ENCODE results near the gene ZNF581.

The ZNF581 gene

DNA sequence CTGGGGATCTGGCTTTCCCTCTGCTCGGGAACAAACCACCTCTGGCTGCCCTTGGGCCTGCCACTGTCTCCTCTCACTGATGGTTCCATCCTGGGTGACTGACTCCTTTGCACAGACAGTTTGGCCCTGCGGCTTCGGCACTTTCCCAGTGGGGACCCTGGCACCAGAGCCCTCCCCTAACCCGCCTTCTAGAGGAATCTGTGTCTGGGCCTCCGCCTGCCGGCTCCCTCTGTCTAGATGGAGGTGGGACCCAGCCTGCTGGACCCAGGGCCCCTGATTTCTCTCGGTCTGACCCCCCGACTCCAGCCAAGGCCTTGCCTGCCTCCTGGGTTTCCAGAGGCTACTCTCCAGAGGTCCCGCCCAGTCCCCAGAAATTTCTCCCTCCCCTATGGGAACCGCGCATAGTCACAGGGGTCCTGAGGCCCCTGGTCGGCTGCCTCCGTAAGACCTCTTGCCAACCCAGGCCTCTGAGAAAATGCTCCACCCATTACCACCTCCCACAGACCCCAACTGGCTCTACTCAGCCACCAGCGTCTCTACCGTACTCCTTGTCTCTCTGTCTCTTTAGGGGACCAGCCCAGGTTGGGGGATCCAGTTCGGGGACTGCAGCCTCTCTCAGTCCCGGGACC, 7.3 kb downstream of the ZNF581 start:
- DNase-seq: no peak

DNA sequence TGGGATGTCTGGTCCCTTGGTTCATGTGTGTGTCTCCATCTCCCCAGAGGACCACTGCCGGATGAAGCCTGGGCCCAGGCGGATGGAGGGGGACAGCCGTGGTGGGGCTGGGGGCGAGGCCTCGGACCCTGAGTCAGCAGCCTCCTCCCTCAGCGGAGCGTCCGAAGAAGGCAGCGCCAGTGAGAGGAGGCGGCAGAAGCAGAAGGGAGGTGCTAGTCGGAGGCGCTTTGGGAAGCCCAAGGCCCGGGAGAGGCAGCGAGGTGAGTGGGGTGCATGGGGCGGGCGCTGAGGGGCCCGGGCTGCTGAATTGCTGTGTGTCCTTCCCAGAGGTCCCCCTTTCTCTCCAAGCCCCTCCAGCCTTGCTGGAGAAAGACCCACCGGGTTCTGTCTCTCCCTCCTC, 7.8 kb downstream of the ZNF581 start:
- no peak for DNase-seq

DNA sequence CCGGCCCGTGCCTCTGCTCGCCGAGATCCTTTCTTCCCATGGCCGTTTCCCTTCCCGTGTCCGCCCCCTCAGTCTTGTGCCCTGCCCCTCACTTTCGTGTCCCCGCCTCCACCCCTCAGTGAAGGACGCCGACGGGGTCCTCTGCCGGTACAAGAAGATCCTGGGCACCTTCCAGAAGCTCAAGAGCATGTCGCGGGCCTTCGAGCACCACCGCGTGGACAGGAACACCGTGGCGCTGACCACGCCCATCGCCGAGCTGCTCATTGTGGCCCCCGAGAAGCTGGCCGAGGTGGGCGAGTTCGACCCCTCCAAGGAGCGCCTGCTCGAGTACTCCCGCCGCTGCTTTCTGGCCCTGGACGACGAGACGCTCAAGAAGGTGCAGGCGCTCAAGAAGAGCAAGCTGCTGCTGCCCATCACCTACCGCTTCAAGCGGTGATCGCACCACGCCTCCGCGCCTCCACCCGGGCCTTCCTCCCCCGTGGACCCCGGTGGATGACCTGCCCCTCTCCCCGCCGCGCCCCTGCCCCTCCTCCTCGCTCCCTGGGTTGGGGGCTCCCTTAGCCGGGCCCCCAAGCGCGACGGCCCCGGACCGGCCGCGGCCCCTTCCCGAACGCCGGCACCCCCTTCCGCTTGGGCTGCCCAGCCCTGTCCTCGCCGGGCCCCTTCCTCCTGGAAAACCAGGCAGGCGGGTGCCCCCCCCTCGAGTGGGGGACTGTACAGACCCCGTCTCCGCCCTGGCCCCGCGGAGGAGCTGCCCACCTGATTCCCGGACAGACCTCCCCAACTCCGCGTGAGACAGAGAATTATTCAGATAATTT, 9.1 kb downstream of the ZNF581 start:
- no peak for DNase-seq

DNA sequence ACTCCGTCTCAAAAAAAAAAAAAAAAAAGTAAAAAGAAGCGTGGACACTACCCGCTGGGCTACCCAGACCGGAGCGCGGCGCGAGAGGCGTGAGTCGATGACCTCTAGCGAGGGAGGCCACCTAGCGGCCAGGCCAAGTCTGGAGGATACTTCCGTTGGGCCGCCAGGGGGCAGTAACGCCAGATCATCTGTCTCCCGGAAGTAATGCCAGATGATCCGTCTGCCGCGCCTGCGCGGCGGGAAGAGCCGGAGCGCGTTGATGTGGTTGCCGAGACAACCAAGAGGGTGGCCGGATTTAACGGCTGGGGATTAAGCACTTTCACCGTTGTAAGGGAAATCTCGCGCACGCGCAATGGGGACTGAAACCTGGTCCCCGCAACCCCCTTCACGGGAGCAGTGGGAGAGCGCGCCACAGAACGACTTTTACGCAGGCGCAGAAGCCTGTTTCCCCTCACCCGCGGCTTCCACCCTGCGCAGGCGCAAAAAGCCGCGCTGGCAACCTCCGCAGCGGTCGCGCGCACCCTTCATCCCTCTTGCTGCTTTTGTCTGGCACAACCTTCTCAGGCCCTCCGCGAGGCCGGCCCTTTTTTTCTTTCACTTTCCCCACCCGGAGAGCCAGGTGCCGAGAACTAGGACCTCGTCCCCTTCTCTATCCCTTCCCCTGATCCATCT, 10.3 kb downstream of the ZNF581 start:
- peak; percentile 98 for DNase-seq

DNA sequence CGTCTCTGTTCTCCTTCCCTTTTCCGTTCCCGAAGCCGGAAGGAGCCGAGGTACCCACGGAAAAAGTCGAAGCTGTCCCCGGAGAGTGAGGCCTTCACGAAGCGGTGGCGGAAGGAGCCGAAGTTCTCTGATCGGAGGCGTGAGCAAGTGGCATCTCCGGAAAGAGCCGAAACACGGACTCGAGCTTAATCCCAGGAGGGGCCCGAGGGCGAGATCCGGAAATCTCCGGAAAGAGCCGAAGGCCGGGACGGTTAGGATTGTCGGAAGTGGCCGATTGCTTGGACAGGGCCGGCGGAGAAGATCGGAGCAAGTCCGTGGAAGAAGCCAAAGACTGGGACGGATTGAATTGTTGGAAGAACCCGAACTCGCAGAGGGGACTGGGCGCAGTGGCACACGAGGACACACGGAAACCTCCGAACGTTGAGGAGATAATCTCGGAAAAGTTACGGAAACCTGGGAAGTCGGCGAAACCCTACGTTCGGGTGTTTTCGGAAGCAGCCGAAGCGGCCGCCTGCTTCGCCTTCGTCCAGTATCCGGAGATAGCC, 10.9 kb downstream of the ZNF581 start:
- peak; percentile 100 for DNase-seq

- DNase-seq: peak; percentile 86
Observed at GRCh38 chr19:55654868-55655647, 11.6 kb downstream of the ZNF581 start, which contains the start of gene U2AF2. Gene U2AF2 (plus strand): TSS chr19:55655035. CDS start chr19:55655105, 70 bp downstream.

DNA sequence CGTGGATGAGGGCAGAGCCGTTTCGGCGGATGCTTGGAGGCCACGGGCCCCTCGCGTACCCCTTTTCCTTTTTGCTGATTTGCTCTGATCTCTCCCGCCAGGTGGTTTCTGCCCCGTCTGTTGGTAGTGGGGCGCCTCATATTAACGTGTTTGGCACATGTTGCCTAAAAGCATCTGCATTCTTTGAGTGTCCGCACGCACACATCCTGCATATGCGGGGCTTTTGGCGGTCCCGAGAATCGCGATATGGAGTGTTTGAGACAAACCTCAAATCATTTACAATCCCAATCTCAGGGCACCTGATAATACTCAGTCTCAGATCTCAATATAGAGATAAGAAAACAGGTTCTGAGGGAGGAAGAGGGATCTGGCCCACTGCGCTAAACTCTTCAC, 12.2 kb downstream of the ZNF581 start:
- no peak for DNase-seq

DNA sequence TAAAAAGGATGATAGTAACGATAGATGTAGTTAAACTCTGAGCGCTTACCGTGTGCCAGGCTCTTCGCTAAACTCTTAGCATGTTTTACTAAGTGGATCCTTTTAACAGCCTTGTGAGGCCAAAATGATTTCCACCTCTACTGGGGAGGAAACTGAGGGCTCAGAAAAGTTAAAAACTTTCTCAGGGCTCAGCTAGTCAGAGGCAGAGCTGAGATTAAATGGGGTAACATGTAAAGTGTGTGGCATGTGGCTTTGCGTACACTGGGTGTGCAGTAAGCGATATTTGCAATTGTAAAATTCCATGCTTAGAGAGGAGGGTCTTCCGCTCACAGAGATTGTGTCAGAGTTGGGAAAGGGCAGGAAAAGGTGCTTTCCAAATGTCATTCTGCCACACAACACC, 13.1 kb downstream of the ZNF581 start:
- DNase-seq: no peak

DNA sequence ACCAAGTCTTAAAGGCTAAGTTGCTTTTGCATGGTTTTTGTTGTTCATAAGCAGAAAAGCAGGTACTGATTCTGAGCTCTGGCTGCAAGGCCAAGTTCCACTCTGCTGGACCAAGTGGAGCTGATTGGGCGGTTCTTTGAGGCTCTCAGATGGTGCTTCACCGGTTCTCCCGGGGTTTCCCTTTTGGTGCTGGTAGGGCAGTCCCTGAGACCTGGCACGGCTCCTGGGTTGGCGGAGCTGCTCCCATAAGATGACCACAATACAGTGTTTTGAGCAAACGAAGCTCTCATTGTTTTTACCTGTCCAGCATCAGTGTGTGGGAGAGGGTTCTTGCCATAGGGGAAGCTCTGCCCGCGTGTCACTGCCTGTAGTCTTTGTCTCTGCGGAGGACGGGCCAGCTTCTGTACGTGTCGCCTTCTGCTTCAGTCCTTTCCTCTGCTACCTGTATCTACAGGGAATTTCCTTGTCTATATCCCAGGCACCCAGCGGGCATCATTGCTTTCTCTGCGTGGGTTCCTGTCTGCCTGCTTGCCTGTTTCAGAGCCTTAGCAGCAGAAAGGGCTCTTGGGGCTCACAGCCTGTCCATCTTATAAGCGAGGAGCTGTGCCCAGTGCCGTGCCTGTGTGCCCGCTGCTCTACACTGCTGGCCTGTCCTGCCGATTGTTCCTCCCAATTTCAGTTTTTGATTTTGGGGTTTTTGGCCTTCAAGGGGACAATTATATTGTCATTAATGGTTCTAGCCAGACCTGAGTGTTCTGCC, 13.7 kb downstream of the ZNF581 start:
- DNase-seq: no peak

DNA sequence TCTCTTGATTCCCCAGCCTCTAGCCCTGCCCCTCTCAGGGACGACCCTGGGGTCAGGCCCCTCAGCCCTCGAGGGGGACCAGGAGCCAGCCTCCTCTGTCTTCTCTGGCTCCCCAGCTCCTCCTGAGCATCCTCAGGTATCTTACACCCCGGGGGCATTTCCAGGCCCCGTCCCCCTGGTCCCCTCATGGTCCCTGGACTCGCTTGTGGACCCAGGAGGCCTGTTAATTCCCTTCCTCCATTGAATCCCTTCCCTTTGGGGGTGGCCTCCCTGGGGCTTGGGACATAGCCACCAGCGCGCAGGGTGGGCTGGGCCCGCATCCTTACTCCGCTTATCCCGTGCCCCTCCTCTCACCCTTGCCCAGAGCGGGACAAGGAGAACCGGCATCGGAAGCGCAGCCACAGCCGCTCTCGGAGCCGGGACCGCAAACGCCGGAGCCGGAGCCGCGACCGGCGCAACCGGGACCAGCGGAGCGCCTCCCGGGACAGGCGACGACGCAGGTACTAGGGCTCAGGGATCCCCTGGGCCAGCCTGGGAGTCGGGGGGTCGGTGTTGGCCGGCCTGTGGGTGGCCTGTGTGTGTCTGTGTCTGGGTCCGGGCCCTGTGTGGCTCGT, 15.5 kb downstream of the ZNF581 start:
- DNase-seq: no peak

DNA sequence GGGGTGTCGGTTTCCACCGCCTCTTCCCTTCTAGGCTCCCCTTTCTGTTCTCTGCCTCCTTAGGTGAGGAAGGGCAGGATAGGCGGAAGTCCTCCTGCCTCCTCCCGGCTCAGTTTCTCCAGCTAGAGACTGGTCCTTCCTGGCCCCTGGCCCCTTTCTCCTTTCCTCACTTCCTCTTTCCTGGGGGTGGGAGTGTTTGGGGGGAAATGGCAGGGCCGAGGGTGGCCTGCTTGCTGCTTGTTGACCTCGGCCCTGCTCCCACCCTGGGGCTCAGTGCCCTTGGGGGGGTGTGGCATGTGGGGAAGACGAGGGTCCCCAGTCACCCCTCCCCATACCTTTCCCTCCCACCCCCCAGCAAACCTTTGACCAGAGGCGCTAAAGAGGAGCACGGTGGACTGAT, 16.4 kb downstream of the ZNF581 start:
- DNase-seq: no peak

GRCh38 chr19:55660404-55660803, 17.0 kb downstream of the ZNF581 start:
- DNase-seq: no peak

- DNase-seq: no peak
Observed at GRCh38 chr19:55660991-55661390, 17.5 kb downstream of the ZNF581 start.

GRCh38 chr19:55661826-55662225, 18.4 kb downstream of the ZNF581 start:
- DNase-seq: no peak

DNA sequence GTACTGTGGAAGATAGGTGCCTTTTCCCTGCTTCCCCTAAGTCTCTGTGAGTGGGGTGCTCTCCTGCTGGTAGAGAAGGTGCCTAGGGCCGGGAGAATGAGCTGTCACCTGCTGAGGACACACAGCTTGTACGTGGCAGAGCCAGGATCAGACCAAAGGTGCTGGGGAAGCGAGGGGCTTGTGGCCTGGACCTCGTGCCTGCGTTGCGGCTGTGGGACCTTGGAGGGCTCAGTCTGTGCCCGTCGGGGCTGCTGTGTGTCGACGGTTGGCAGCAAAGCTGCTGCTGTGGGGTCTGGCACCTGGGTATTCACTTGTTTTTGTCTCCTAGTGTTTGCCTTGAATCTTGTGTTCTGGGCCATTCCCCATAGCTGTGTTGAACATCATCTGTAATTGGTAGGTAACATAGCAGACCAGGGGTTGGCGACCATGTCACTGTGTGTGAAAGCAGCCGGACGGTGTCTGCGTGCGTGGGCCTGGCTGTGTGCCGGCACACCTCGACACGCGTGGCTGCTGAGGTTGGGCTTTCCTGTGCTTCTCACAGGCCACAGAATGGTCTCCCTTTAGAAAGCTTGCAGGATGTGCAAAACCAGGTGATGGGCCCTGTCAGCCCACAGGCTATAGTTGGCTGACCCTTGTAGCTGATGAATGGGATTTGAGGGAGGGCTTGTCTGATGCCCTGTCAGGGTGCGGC, 20.5 kb downstream of the ZNF581 start:
- no peak for DNase-seq

GRCh38 chr19:55666343-55667005, 23.0 kb downstream of the ZNF581 start:
- no peak for DNase-seq

DNA sequence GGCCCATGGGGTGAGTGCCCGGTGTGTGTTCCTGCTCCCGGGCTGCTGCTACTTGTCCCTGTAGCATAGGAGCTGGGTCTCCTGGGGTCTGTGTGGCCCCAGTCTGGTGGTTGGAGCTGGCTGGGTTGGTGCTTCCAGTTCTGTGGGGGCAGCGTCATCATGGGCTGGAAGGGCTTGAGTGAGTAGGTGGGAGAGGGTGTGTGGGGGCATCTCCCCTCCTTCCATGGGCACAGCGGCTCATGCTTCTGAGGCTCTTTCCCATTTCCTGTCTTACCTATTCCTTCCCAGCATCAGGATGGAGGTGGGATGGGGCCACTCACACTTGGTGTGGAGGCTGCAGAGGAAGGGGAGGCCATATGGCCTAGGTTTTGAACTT, 23.5 kb downstream of the ZNF581 start:
- no peak for DNase-seq

DNA sequence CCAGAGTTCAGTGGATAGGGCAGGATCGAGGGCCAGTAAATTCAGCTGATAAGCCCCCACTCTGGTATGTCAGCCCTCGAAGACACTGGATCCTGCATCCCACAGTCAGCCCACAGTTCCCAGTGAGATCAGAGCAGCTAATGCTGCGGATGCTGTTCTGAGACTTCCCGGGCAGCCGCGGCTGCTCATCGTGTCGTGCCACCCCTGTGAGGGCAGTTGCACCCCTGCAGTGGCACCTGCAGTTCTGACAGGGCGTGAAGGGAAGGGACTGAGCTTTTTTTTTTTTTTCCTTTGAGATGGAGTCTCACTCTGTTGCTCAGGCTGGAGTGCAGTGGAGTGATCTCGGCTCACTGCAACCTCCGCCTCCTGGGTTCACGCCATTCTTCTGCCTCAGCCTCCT, 24.1 kb downstream of the ZNF581 start:
- no peak for DNase-seq

DNA sequence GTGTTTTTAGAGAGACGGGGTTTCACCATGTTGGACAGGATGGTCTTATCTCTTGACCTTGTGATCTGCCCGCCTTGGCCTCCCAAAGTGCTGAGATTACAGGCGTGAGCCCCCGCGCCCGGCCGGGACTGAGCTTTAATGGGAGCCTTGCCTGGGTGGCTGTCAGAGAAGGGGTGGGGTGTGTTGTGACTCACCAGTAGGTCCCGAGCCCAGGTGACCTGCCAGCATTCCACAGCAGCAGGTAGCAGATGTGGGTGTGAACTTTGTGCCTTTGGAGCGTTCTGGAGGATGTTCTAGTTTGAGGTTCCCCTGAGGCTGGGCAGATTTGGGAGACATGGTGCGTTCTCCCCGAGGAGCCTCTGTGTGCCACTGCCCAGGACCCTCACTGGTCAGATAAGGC, 24.5 kb downstream of the ZNF581 start:
- no peak for DNase-seq

DNA sequence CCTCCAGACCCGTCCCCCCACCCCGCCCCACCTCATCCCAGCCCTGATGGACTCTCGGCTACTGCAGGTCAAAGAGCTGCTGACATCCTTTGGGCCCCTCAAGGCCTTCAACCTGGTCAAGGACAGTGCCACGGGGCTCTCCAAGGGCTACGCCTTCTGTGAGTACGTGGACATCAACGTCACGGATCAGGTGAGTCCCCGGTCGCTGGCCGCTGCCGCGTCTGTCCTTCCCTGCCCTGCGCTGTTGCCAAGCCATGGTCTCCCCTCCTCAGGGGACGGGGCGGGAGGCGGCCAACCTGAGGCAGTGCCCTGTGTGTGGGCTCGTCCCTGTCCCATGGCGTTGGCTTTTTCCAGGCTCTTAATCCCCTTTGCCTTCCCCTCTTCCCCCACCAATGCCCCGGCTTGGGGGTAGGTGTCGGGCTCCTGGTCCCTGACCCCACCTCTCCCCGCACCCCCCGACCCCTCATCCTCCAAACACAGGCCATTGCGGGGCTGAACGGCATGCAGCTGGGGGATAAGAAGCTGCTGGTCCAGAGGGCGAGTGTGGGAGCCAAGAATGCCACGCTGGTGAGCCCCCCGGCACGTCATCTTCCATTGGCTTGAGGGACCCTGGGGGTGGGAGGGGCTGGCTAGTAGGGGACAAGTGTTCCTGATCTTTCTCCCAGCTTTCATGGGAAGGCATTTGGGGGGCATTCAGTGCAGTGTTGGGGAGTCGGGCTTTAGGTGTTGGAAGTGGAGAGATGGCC, 25.3 kb downstream of the ZNF581 start:
- DNase-seq: no peak

Measured in KG1 (cell line).